ENCODE measurements around the gene TCHP. TPM values are rescaled to one million over a fixed set of nuclear protein-coding genes. Genes with fewer than 3 reads are reported as not detected.

The TCHP gene
- total RNA-seq, 4 donors from 2014 or later: 15.7 to 31.7 (median 20.0) TPM

GRCh38 chr12:109915171-109916040, 15.3 kb downstream of the TCHP start:
- Histone ChIP-seq H3K36me3 (peaks cover 36 to 100% (median 37%) of the 10 kb centered on the region in 3 donors), H3K27me3 (no peaks in the 10 kb centered on the region), H3K4me1 (peaks cover 0 to 23% (median 6%) of the 10 kb centered on the region in 3 donors), H3K9me3 (no peaks in the 10 kb centered on the region), H3K4me3 (no peak overlapping the region), H3K27ac (peak overlapping the region in 3 of 4 donors; percentile 68 to 72 (median 69))
- DNase-seq: no peak
- WGBS, 2 donors: 63 to 88% methylated on average over 19 to 21 of the region's 26 CpGs
- intact Hi-C loops (cut with DNase I): no loop called here
- TF ChIP-seq CTCF (IDR thresholded peaks at IDR 0.05) (peak in 1 of 6 experiments; percentile 17), POLR2A (IDR thresholded peaks at IDR 0.05) (no peak)

DNA sequence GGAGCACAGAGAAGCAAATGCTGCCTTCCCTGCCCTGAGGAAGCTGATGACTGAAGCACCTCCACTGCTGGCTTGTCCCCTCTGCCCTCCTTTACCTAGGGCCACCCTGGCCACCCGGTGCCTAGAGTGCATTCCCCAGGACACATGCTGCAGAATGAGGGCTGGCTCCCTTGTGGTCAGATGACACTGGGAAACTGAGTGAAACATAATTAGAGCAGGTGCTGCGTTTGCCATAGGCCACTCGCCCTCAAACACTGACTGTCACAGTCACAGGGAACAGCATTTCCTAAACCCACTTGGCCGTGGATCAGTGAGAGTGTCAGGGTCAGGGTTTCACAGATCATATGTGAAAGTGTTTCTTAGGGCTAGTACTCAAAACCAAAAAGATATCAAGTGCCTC, 16.0 kb downstream of the TCHP start:
- Histone ChIP-seq H3K9me3 (no peaks in the 10 kb centered on the region), H3K36me3 (peaks cover 34 to 100% (median 39%) of the 10 kb centered on the region in 3 donors), H3K4me3 (no peak overlapping the region), H3K4me1 (peaks cover 0 to 23% (median 6%) of the 10 kb centered on the region in 3 donors), H3K27ac (peak overlapping the region in 3 of 4 donors; percentile 68 to 72 (median 69)), H3K27me3 (no peaks in the 10 kb centered on the region)
- WGBS, 2 donors: 88 to 100% methylated on average over 1 to 4 of the region's 4 CpGs
- no peak for DNase-seq
- TF ChIP-seq POLR2A (IDR thresholded peaks at IDR 0.05): no peak
- TF ChIP-seq CTCF (IDR thresholded peaks at IDR 0.05): no peak
- intact Hi-C loops (cut with DNase I): no loop called here

- H3K27ac ChIP-seq: no peak overlapping the region
- no peaks in the 10 kb centered on the region for H3K9me3 ChIP-seq
- peaks cover 0 to 20% (median 6%) of the 10 kb centered on the region in 3 donors for H3K4me1 ChIP-seq
- TF ChIP-seq POLR2A (IDR thresholded peaks at IDR 0.05) (no peak), CTCF (IDR thresholded peaks at IDR 0.05) (no peak)
- intact Hi-C loops (cut with DNase I): no loop called here
- DNase-seq: no peak
- peaks cover 19 to 86% (median 27%) of the 10 kb centered on the region in 3 donors for H3K36me3 ChIP-seq
- no peak overlapping the region for H3K4me3 ChIP-seq
- no peaks in the 10 kb centered on the region for H3K27me3 ChIP-seq
- WGBS, 2 donors: 73 to 82% methylated on average over 8 to 10 of the region's 10 CpGs
Measured at GRCh38 chr12:109919456-109919855, 19.4 kb downstream of the TCHP start.

DNA sequence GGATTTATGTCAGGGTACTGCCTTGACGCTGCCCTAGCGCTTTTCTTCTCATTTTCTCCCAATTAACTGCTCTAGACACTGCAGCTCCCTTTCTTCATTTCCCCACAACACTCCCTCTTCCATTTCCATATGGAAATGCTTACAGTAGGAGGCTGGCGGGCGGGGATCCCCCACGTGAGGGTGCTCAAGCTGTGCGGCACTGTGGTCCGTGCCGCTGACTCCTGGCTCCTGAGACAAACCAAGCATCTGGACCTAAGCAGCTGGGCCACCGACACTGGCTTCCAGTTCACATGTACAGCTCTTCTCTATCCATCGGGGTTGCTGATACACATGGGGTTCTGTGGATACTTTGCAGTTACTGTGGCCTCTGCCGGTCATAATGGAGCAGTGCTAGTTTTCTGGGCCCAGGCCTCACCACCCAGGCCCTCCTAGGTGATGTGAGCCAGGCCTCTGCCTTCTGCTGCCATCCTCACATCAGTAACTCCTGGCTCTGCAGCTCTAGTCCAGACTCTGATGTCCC, 20.2 kb downstream of the TCHP start:
- Histone ChIP-seq H3K4me1 (peaks cover 0 to 11% (median 0%) of the 10 kb centered on the region in 3 donors), H3K9me3 (no peaks in the 10 kb centered on the region), H3K4me3 (no peak overlapping the region), H3K27me3 (no peaks in the 10 kb centered on the region), H3K36me3 (peaks cover 17 to 77% (median 19%) of the 10 kb centered on the region in 3 donors), H3K27ac (no peak overlapping the region)
- TF ChIP-seq POLR2A (IDR thresholded peaks at IDR 0.05) (no peak), CTCF (IDR thresholded peaks at IDR 0.05) (no peak)
- no peak for DNase-seq
- intact Hi-C loops (cut with DNase I): no loop called here
- 94 to 100% methylated on average over 2 to 10 of the region's 11 CpGs for WGBS, 2 donors

DNA sequence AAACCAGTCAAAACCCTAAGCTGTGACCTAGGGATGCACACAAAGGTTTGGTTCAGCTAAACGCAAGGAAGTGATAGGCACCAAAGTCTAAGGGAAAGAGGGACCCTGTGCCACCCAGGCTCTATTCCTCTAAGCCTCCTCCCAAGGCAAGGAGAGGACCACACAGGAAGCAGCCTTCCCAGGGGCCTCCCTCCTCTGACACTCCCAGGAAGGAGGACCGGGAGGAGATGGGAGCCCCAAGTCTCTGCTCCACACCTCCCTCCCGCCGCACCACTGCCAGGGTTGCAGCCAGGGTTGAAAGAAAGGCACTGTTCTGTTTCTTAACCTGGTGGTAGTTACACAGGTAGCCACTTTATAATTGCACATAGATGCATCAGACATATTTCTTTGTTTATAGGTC, 21.9 kb downstream of the TCHP start:
- Histone ChIP-seq H3K4me1 (no peaks in the 10 kb centered on the region), H3K9me3 (no peaks in the 10 kb centered on the region), H3K27me3 (no peaks in the 10 kb centered on the region), H3K36me3 (peaks cover 4 to 72% (median 7%) of the 10 kb centered on the region in 3 donors), H3K27ac (no peak overlapping the region), H3K4me3 (no peak overlapping the region)
- intact Hi-C loops (cut with DNase I): no loop called here
- no peak for TF ChIP-seq CTCF (IDR thresholded peaks at IDR 0.05)
- no peak for TF ChIP-seq POLR2A (IDR thresholded peaks at IDR 0.05)
- WGBS, 2 donors: 81 to 100% methylated on average over 3 of the region's 4 CpGs
- DNase-seq: no peak
